Measurements from ENCODE around the gene RPL15.
"Not testable (repeated sequence)": the region's sequence is repeated elsewhere in the genome, so short reads cannot be mapped to it uniquely, and the experiment has no call there.

Gene RPL15

GRCh38 chr3:23916886-23917678 is at the start of gene RPL15, which contains the start of gene NKIRAS1:
Gene RPL15, plus strand, starts transcription at chr3:23917132. Its CDS starts 728 bp downstream, at chr3:23917860.
Gene NKIRAS1, minus strand, starts transcription at chr3:23916990. Its CDS starts 6,086 bp downstream, at chr3:23910904.
- peak within 1 kb of the TSS; percentile 87 for H3K27ac ChIP-seq
- DNase-seq (ENCODE audit: low read depth, low spot score), result peak; percentile 80

- DNase-seq (ENCODE audit: low read depth, low spot score), result no peak
- no peak overlapping the region for H3K27ac ChIP-seq
Measured at GRCh38 chr3:23867400-23867799, 49.5 kb upstream of the RPL15 start.

- H3K27ac ChIP-seq, result no peak overlapping the region
- DNase-seq (ENCODE audit: low read depth, low spot score), result no peak
Measured at GRCh38 chr3:23867838-23868237, 49.1 kb upstream of the RPL15 start.

GRCh38 chr3:23869977-23870662 is 46.8 kb upstream of the RPL15 start:
- H3K27ac ChIP-seq, result no peak overlapping the region

GRCh38 chr3:23870663-23871043 is 46.3 kb upstream of the RPL15 start:
- not testable (repeated sequence) for H3K27ac ChIP-seq

More at GRCh38 chr3:23869977-23870662, 46.8 kb upstream of the RPL15 start:
- DNase-seq (ENCODE audit: low read depth, low spot score), result no peak

DNA sequence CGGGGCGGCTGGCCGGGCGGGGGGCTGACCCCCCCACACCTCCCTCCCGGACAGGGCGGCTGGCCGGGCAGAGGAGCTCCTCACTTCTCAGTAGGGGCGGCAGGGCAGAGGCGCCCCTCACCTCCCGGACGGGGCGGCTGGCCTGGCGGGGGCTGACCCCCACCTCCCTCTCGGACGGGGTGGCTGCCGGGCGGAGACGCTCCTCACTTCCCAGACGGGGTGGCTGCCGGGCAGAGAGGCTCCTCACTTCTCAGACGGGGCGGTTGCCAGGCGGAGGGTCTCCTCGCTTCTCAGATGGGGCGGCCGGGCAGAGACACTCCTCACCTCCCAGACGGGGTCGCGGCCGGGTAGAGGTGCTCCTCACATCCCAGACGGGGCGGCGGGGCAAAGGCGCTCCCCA is 45.6 kb upstream of the RPL15 start:
- DNase-seq (ENCODE audit: low read depth, low spot score); H3K27ac ChIP-seq: not testable (repeated sequence)

More at GRCh38 chr3:23870663-23871043, 46.3 kb upstream of the RPL15 start:
- DNase-seq (ENCODE audit: low read depth, low spot score), result not testable (repeated sequence)

- no peak overlapping the region for H3K27ac ChIP-seq
- DNase-seq (ENCODE audit: low read depth, low spot score), result no peak
Measured at GRCh38 chr3:23872330-23872729, 44.6 kb upstream of the RPL15 start.

GRCh38 chr3:23873941-23874340 is 43.0 kb upstream of the RPL15 start:
- no peak for DNase-seq (ENCODE audit: low read depth, low spot score)
- H3K27ac ChIP-seq, result no peak overlapping the region

- DNase-seq (ENCODE audit: low read depth, low spot score), result no peak
- H3K27ac ChIP-seq, result no peak overlapping the region
Measured at GRCh38 chr3:23874359-23875112, 42.4 kb upstream of the RPL15 start.

DNA sequence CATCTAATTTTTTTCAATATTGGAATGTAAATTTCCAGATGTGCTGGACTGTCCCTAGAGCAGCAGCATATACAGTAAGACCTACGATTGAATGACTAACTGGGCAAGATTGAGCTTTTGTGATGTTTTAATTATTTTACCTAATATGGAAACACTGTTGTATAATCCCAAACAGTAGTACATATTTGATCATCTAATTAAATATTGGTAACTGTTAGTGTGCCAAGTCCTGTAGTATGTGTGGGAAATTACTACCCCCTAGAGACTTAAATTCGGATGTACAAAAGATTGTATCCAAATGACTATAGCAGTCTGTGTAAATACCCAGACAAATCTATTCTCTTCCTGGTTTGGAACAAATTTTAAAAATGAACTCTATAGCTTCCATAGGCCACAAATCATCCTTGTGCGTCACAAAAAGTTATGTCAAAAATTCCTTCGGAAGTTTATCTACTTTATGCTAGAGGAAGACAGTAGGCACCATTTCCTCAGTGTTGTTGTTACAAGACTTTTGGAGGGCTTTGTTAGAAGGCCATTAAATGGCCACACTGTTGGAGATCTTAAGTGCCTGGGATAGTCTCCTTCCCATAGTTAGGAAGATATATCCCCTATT is 41.7 kb upstream of the RPL15 start:
- no peak for DNase-seq (ENCODE audit: low read depth, low spot score)
- H3K27ac ChIP-seq, result no peak overlapping the region

GRCh38 chr3:23876923-23877322 is 40.0 kb upstream of the RPL15 start:
- DNase-seq (ENCODE audit: low read depth, low spot score), result no peak
- H3K27ac ChIP-seq, result no peak overlapping the region

- peak; percentile 22 for DNase-seq (ENCODE audit: low read depth, low spot score)
- H3K27ac ChIP-seq, result no peak overlapping the region
Measured at GRCh38 chr3:23877329-23877980, 39.5 kb upstream of the RPL15 start.

DNA sequence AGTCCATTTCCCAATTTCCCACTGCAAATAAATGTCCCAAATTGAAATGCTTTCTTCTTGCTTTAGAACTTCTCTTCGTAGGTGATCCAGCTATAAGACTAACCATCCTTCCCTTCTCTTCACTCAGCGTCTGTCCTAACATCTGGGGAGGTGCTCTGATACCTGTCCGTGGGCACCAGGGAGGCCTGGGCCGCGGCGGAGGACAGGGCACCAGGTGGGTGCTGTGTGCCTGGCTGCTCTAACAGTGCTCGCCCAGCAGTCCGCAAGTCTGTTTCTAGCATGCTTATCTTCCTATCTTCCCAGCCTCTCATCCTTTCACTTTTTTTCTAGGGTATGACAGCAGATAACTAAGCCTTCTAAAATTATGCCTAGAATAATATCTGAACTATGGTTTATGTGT is 37.4 kb upstream of the RPL15 start:
- no peak for DNase-seq (ENCODE audit: low read depth, low spot score)
- H3K27ac ChIP-seq, result no peak overlapping the region

DNA sequence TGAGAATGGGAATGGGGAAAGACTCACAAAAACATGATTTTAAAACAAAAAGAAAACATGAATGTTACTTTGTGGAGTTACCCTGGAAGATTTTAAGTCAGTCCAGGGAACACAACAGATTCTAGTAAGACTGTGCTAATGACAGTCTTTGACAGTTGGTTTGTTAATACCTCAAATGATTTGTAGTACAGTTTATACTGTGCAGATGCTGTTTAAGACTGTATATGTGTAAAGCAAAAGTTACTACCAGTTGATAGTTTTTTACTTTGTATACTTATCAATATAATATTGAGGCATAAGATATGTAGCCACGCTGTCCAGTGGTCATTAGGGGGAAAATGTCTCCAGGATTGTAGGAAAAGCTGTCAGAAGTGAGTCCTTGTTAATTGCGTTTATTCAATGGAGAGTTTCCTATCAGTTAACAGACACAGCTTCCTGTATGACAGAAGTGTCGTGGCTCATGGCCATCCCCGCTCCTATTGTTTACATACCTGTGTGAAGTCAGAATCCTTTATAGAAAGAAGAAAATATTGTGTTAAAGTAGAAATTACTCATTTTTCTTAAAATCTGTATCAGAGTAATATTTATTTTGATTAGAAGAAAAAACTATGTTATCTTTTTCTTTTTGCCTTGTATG is 36.1 kb upstream of the RPL15 start:
- no peak overlapping the region for H3K27ac ChIP-seq
- no peak for DNase-seq (ENCODE audit: low read depth, low spot score)

- not testable (repeated sequence) for DNase-seq (ENCODE audit: low read depth, low spot score); H3K27ac ChIP-seq
Measured at GRCh38 chr3:23881993-23882392, 34.9 kb upstream of the RPL15 start.

DNA sequence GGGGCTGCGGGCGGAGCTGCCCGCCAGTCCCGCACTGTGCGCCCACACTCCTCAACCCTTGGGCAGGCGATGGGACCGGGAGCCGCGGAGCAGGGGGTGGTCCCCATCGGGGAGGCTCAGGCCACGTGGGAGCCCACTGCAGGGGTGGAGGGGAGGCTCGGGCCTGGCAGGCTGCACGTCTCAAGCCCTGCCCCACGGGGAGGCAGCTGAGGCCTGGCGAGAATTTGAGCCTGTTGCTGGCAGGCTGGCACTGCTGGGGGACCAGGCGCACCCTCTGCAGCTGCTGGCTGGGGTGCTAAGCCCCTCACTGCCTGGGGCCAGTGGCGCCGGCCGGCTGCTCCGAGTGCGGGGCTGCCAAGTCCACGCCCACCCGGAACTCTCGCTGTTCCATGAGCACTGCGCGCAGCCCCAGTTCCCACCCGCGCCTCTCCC is 34.4 kb upstream of the RPL15 start:
- DNase-seq (ENCODE audit: low read depth, low spot score), result no peak

DNA sequence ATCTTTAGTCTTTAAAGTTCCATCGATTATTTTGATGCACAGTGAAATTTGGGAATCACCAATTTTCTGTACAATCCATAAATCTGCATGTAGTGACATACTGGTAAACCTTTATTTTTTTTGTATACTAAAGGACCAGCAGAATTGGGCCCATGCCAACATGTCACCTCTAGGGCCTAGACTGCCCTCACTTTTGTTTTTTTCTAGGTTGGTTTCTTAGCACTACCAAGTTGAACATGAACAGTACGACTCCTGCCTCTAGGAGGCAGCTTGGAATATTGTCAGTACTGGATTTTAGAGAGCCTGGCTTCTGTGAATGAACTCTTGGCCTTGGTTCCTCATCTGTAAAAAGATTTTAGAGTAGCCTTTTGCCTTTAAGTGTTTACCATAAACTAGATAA is 32.5 kb upstream of the RPL15 start:
- no peak for DNase-seq (ENCODE audit: low read depth, low spot score)
- H3K27ac ChIP-seq, result peak overlapping the region; percentile 34

More for the DNA sequence above, 34.4 kb upstream of the RPL15 start:
- H3K27ac ChIP-seq, result no peak overlapping the region

GRCh38 chr3:23885210-23885609 is 31.7 kb upstream of the RPL15 start:
- no peak for DNase-seq (ENCODE audit: low read depth, low spot score)
- H3K27ac ChIP-seq, result peak overlapping the region; percentile 34

- no peak overlapping the region for H3K27ac ChIP-seq
- no peak for DNase-seq (ENCODE audit: low read depth, low spot score)
Measured at GRCh38 chr3:23886311-23886710, 30.6 kb upstream of the RPL15 start.

Measured in epithelial cell of prostate (primary cell).